GM23338 (cell line): ENCODE data around the gene COL2A1. TPM values are rescaled to one million over a fixed set of nuclear protein-coding genes. Genes with fewer than 3 reads are reported as not detected.
A peak's percentile ranks its signal among the peaks of the same experiment; 100 is the strongest.

Experiments
- ATAC-seq: fragments of 200-7000 bp; cut with Tn5 transposase; 3 replicates; pipeline ENCODE4 v1.9.1; 2020
- DNase-seq: peaks from one replicate; pipeline ENCODE4 v3.0.0-alpha.2; 2015; ENCODE audit warnings: low spot score
- H2AFZ ChIP-seq: fragments of 200-600 bp; sonication (generic); 2 replicates; pipeline ENCODE4 v1.8.0; 2016; ENCODE audit warnings: antibody characterized with exemption, mild to moderate bottlenecking, moderate library complexity
- H3F3A ChIP-seq: fragments of 200-600 bp; sonication (generic); replicated peaks from 2 replicates; pipeline ENCODE4 v1.8.0; 2017; ENCODE audit warnings: antibody characterized with exemption, mixed run types, low read depth
- H3K27ac ChIP-seq: fragments of 200-600 bp; sonication (generic); 2 replicates; pipeline ENCODE4 v1.6.1; 2016; ENCODE audit warnings: low read depth
- H3K27me3 ChIP-seq: fragments of 200-600 bp; sonication (generic); 2 replicates; pipeline ENCODE4 v1.8.0; 2016; ENCODE audit warnings: mild to moderate bottlenecking, mixed run types, moderate library complexity; ENCODE audit not compliant: insufficient read depth
- H3K36me3 ChIP-seq: fragments of 200-600 bp; sonication (generic); 2 replicates; pipeline ENCODE4 v1.8.0; 2016; ENCODE audit warnings: mild to moderate bottlenecking; ENCODE audit not compliant: insufficient read depth
- H3K4me1 ChIP-seq: fragments of 200-600 bp; sonication (generic); 2 replicates; pipeline ENCODE4 v1.8.0; 2016; ENCODE audit warnings: mild to moderate bottlenecking, moderate library complexity; ENCODE audit not compliant: insufficient read depth
- H3K4me2 ChIP-seq: fragments of 200-600 bp; sonication (generic); 2 replicates; pipeline ENCODE4 v1.7.1; 2017; ENCODE audit warnings: mixed run types
- H3K4me3 ChIP-seq: fragments of 200-600 bp; sonication (generic); 2 replicates; pipeline ENCODE4 v1.6.1; 2016; ENCODE audit warnings: mixed run types
- H3K79me2 ChIP-seq: fragments of 200-600 bp; sonication (generic); replicated peaks from 2 replicates; pipeline ENCODE4 v1.8.0; 2017; ENCODE audit warnings: mild to moderate bottlenecking; ENCODE audit not compliant: insufficient read depth
- H3K9me2 ChIP-seq: fragments of 200-600 bp; sonication (generic); 2 replicates; pipeline ENCODE4 v1.8.0; 2017; ENCODE audit not compliant: insufficient read depth
- H4K20me1 ChIP-seq: fragments of 200-600 bp; sonication (generic); replicated peaks from 2 replicates; pipeline ENCODE4 v1.8.0; 2017; ENCODE audit warnings: mild to moderate bottlenecking; ENCODE audit not compliant: insufficient read depth
- H3K27ac Mint-ChIP-seq: 2 replicates; pipeline ENCODE4 v1.8.0; 2020; ENCODE audit warnings: inconsistent platforms, mild to moderate bottlenecking, moderate library complexity, mixed read lengths
- H3K27me3 Mint-ChIP-seq: 3 replicates; pipeline ENCODE4 v1.8.0; 2022; ENCODE audit warnings: low read depth, mild to moderate bottlenecking, moderate library complexity, mixed read lengths, inconsistent platforms; ENCODE audit not compliant: insufficient read depth, poor library complexity
- H3K36me3 Mint-ChIP-seq: 3 replicates; pipeline ENCODE4 v1.8.0; 2021; ENCODE audit warnings: low read depth, mild to moderate bottlenecking, inconsistent platforms, moderate library complexity, mixed read lengths
- H3K4me1 Mint-ChIP-seq: 3 replicates; pipeline ENCODE4 v1.8.0; 2020; ENCODE audit warnings: mild to moderate bottlenecking, inconsistent platforms, mixed read lengths
- H3K4me3 Mint-ChIP-seq: 3 replicates; pipeline ENCODE4 v1.8.0; 2021; ENCODE audit warnings: moderate library complexity, mild to moderate bottlenecking, inconsistent platforms, mixed read lengths
- H3K9me3 Mint-ChIP-seq: 3 replicates; pipeline ENCODE4 v1.8.0; 2020; ENCODE audit warnings: moderate library complexity, mild to moderate bottlenecking, inconsistent platforms, mixed read lengths
- ETS1 ChIP-seq: IDR thresholded peaks from 2 replicates; pipeline ENCODE4 v1.6.1; 2016; ENCODE audit warnings: antibody characterized with exemption
- JUNB ChIP-seq: IDR thresholded peaks from one replicate; pipeline ENCODE4 v1.6.1; 2016; ENCODE audit warnings: antibody characterized with exemption; ENCODE audit not compliant: unreplicated experiment
- REST ChIP-seq: IDR thresholded peaks from one replicate; pipeline ENCODE4 v1.6.1; 2018; ENCODE audit warnings: antibody characterized with exemption; ENCODE audit not compliant: unreplicated experiment
- STAT1 ChIP-seq: IDR thresholded peaks from one replicate; pipeline ENCODE4 v1.6.1; 2016; ENCODE audit warnings: antibody characterized with exemption; ENCODE audit not compliant: unreplicated experiment
- ZNF114 ChIP-seq: fragments of 250-450 bp; sonication (Bioruptor Pico); IDR thresholded peaks from 2 replicates; pipeline ENCODE4 v1.5.0; 2020; ENCODE audit warnings: mild to moderate bottlenecking, moderate library complexity
- ZNF462 ChIP-seq: fragments of 250-450 bp; sonication (Bioruptor Pico); IDR thresholded peaks from 2 replicates; pipeline ENCODE4 v1.5.0; 2020; ENCODE audit warnings: mild to moderate bottlenecking, moderate library complexity
- polyA plus RNA-seq: library from polyadenylated mRNA; unstranded; fragments of >200 nt; fragmentation: Nextera tagmentation; extraction: Ambion mirVana; gene quantifications from 2 replicates; pipeline ENCODE4 v1.2.1, GENCODE V29; 2016
- total RNA-seq: library from RNA; depleted of rRNA; stranded (reverse); fragments of >200 nt; shearing (Covaris generic); gene quantifications from 2 replicates; pipeline ENCODE4 v1.2.3, GENCODE V29; 2014
- TF ChIP-seq, protein P1 (sequence below), 2 experiments: fragments of 200-600 bp in 1 of 2; sonication (generic) in 1 of 2; conservative IDR thresholded peaks; 2 replicates each; pipeline versions ENCODE4 v1.5.1 to v1.6.1; 2016 to 2017; ENCODE audit warnings: antibody characterized with exemption in 2 of 2, low read depth in 2 of 2, mild to moderate bottlenecking in 2 of 2, moderate library complexity in 1 of 2

Gene COL2A1
- total and polyA plus RNA-seq, 2 experiments from 2014 or later: 7.0 to 24.6 TPM

- peaks cover 41% of the 10 kb centered on the region for H3K4me1 Mint-ChIP-seq
- peak overlapping the region; percentile 72 for H3K4me2 ChIP-seq
- peak overlapping the region; percentile 39 for H3K4me3 ChIP-seq
- TF ChIP-seq ZNF114 (CRISPR knock-in tag) (no peak), ZNF462 (CRISPR knock-in tag) (0 out of 2 replicates have a peak, but pooled peaks have one; percentile 29)
- H3K27ac Mint-ChIP-seq: peak overlapping the region; percentile 8; the same call in 1 of the 2 replicates
- DNase-seq (no peak), ATAC-seq (no peak)
- H3F3A ChIP-seq: no peaks in the 10 kb centered on the region
- H4K20me1 ChIP-seq: no peaks in the 10 kb centered on the region
- peak overlapping the region; percentile 76 for H2AFZ ChIP-seq
- peak overlapping the region; percentile 39; the same call in 2 of the 3 replicates for H3K4me3 Mint-ChIP-seq
- peaks cover 65% of the 10 kb centered on the region for H3K27me3 ChIP-seq
- H3K27me3 Mint-ChIP-seq: peaks cover 41% of the 10 kb centered on the region
- no peaks in the 10 kb centered on the region for H3K36me3 Mint-ChIP-seq
- H3K9me2 ChIP-seq: peaks cover 19% of the 10 kb centered on the region
- no peak overlapping the region for H3K27ac ChIP-seq
- H3K36me3 ChIP-seq: no peaks in the 10 kb centered on the region
- H3K9me3 Mint-ChIP-seq: no peaks in the 10 kb centered on the region
- H3K79me2 ChIP-seq: no peaks in the 10 kb centered on the region
- H3K4me1 ChIP-seq: peaks cover 19% of the 10 kb centered on the region
Measured at GRCh38 chr12:48036818-48037217, 32.5 kb upstream of the COL2A1 start.

GRCh38 chr12:48034835-48035805 lies 30.8 kb upstream of the COL2A1 start:
- H2AFZ ChIP-seq: no peak overlapping the region
- no peaks in the 10 kb centered on the region for H3K36me3 Mint-ChIP-seq
- H3K27me3 ChIP-seq: peaks cover 82% of the 10 kb centered on the region
- H3K4me1 ChIP-seq: peaks cover 19% of the 10 kb centered on the region
- no peaks in the 10 kb centered on the region for H3K9me3 Mint-ChIP-seq
- no peaks in the 10 kb centered on the region for H3K36me3 ChIP-seq
- peaks cover 45% of the 10 kb centered on the region for H3K4me1 Mint-ChIP-seq
- H3F3A ChIP-seq: no peaks in the 10 kb centered on the region
- no peak overlapping the region for H3K27ac ChIP-seq
- no peak overlapping the region for H3K4me3 ChIP-seq
- no peak for DNase-seq
- H3K79me2 ChIP-seq: no peaks in the 10 kb centered on the region
- no peak overlapping the region for H3K4me2 ChIP-seq
- peaks cover 58% of the 10 kb centered on the region for H3K27me3 Mint-ChIP-seq
- H3K9me2 ChIP-seq: peaks cover 19% of the 10 kb centered on the region
- no peak for ATAC-seq
- H3K4me3 Mint-ChIP-seq: no peak overlapping the region
- no peaks in the 10 kb centered on the region for H4K20me1 ChIP-seq
- no peak overlapping the region for H3K27ac Mint-ChIP-seq
- TF ChIP-seq REST: no peak
- no peak for TF ChIP-seq JUNB
- no peak for TF ChIP-seq ETS1
- no peak for TF ChIP-seq STAT1
- TF ChIP-seq, protein P1, sequence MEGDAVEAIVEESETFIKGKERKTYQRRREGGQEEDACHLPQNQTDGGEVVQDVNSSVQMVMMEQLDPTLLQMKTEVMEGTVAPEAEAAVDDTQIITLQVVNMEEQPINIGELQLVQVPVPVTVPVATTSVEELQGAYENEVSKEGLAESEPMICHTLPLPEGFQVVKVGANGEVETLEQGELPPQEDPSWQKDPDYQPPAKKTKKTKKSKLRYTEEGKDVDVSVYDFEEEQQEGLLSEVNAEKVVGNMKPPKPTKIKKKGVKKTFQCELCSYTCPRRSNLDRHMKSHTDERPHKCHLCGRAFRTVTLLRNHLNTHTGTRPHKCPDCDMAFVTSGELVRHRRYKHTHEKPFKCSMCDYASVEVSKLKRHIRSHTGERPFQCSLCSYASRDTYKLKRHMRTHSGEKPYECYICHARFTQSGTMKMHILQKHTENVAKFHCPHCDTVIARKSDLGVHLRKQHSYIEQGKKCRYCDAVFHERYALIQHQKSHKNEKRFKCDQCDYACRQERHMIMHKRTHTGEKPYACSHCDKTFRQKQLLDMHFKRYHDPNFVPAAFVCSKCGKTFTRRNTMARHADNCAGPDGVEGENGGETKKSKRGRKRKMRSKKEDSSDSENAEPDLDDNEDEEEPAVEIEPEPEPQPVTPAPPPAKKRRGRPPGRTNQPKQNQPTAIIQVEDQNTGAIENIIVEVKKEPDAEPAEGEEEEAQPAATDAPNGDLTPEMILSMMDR (conservative IDR thresholded peaks at IDR 0.05; ENCODE audit: low read depth in 2 of 2): no peak
